Left lobe of liver (tissue), 2 donors: ENCODE measurements around the gene MXRA8. TPM values are rescaled to one million over a fixed set of nuclear protein-coding genes. Genes with fewer than 3 reads are reported as not detected.

Source experiments
- ATAC-seq: fragments of 200-7000 bp; cut with Tn5 transposase; one replicate; pipeline ENCODE4 v1.9.1; 2020; ENCODE audit warnings: mild to moderate bottlenecking, moderate library complexity
- DNase-seq: peaks from one replicate; pipeline ENCODE4 v3.0.0-alpha.2; 2020; ENCODE audit warnings: low spot score
- total RNA-seq: library from RNA; stranded (reverse); gene quantifications from one replicate; pipeline ENCODE4 v1.2.1, GENCODE V29; 2021
- donor health status: DM: no; HTN: no; CAD: no; lungs with moderate emphysema.
- donor health status: DM: no; HTN: yes; CAD: no.

The MXRA8 gene
- total RNA-seq, 1 donor from 2014 or later: 4.5 TPM

- DNase-seq (no peak), ATAC-seq (no peak)
Measured at GRCh38 chr1:1310476-1311053, 47.8 kb downstream of the MXRA8 start.

GRCh38 chr1:1310109-1310385, 48.3 kb downstream of the MXRA8 start:
- DNase-seq (no peak), ATAC-seq (no peak)

GRCh38 chr1:1309251-1310108, 48.9 kb downstream of the MXRA8 start:
- no peak for DNase-seq
- no peak for ATAC-seq

- ATAC-seq (peak; percentile 2), DNase-seq (peak; percentile 66)
Measured at GRCh38 chr1:1308756-1309250, 49.6 kb downstream of the MXRA8 start.

DNA sequence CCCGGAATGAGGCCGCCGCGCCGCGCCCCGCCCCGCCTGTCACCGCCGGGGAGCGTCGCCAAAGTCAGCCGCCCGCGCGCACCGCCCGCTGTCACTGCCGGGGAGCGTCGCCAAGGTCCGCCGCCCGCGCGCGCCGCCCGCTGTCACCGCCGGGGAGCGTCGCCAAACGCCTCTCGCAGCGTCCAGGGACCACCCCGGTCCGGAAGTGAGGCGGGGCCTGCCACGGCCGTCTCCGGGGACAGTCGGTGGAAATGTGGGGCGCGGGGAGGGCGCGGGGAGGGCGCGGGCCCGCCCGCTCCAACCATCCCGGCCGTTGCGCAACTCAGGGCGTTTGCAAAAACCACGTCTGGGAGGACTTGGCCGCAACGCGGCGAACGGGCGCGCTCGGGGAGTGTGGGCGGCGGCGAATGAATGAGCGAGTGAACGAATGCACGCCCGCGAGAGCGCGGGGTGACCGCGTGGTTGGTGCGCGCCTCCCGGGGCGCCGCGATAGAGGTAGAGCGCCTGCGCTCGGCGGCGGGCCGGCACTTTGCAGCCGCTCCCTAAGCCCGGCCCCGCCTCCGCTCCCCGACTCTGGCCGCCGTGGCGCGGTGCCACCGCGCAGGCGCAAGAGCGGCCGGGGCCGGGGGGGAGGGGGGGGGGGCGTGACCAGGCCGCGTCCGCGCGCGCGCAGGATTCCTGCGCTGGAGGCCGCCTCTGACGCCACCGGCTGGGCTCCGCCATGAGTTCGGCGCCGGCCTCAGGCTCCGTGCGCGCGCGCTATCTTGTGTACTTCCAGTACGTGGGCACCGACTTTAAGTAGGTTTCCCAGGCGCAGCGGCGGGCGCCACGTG, 50.2 kb downstream of the MXRA8 start, which contains the start of the genes ACAP3 and PUSL1:
Gene ACAP3 (minus strand): TSS at position 8 of the 833 bp plus-strand sequence. CDS start 115 bp downstream, outside the sequence.
Gene PUSL1 (plus strand): TSS at position 675 of the 833 bp plus-strand sequence. CDS start 47 bp downstream, at position 722.
- peak; percentile 93 for DNase-seq
- peak; percentile 78 for ATAC-seq

DNA sequence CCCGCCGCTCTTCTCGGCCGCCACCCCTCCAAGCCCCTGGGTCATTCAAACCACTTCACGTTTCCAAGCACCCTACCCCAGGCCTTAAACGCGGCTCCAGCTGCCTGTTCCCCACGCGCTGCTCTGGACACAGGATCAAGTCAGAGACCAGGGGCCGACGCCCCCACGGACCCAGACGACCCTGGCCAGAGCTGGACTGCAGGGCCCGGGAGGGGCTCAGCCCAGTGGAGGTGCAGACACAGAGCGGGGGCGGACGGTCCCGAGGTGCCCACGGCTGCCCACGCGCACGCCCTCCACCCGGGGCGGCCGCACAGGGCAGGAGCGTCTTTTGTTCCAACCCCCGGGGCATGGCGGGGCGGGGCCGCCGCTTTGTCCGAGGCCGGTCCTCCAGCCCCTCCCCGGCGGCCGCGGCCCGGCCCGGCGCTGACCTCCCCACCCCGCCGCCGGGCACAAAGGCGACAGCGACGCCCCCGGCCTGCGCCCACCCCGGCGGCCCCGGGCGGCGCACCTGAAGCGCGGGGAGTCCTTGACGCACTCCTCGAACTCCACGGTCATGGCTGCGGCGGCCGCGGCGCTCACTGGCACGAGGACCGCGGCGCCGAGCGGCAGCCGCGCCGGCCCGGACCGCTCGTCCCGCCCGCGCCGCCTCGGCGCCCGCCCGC, 51.0 kb downstream of the MXRA8 start:
- ATAC-seq: peak; percentile 4
- peak; percentile 66 for DNase-seq

GRCh38 chr1:1306661-1307260, 51.6 kb downstream of the MXRA8 start:
- ATAC-seq: no peak
- no peak for DNase-seq

GRCh38 chr1:1306070-1306660, 52.2 kb downstream of the MXRA8 start:
- no peak for DNase-seq
- ATAC-seq: no peak

DNA sequence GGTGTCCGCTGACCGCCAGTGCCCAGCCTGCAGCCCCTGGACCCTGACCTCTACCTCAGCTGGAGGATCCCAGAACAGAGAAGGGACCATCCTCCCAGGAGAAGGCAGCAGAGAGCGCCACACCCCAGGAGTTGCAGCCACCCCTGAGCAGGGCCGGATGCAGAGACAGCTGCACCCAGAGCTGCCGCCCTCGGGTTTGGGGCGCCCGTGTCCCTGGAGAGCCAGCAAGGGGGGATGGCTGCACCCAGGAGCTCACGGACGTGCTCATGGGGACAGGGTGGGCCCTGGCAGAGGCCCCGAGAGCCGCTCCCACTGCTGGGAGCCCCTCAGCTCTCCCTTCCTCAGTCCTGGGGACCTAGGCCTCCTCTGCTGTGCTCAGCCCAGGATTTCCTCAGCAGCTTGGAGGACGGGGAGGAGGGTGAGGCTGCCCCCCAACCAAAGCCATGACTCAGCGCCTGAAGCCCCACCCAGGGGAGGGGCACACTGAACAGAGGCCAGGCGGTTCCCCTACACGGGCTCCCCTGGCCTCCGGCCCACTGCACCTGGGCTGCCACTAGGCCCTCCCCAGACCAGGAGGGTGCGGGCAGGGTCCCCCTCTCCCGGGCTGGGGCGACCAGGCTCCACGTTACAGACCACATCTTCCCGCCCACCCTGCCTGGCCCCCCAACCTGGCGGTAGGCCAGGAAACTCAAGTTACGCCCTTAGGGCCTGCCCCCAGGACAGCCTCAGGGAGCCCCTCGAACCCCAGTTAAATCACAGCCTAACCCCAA, 52.9 kb downstream of the MXRA8 start:
- no peak for ATAC-seq
- no peak for DNase-seq

DNA sequence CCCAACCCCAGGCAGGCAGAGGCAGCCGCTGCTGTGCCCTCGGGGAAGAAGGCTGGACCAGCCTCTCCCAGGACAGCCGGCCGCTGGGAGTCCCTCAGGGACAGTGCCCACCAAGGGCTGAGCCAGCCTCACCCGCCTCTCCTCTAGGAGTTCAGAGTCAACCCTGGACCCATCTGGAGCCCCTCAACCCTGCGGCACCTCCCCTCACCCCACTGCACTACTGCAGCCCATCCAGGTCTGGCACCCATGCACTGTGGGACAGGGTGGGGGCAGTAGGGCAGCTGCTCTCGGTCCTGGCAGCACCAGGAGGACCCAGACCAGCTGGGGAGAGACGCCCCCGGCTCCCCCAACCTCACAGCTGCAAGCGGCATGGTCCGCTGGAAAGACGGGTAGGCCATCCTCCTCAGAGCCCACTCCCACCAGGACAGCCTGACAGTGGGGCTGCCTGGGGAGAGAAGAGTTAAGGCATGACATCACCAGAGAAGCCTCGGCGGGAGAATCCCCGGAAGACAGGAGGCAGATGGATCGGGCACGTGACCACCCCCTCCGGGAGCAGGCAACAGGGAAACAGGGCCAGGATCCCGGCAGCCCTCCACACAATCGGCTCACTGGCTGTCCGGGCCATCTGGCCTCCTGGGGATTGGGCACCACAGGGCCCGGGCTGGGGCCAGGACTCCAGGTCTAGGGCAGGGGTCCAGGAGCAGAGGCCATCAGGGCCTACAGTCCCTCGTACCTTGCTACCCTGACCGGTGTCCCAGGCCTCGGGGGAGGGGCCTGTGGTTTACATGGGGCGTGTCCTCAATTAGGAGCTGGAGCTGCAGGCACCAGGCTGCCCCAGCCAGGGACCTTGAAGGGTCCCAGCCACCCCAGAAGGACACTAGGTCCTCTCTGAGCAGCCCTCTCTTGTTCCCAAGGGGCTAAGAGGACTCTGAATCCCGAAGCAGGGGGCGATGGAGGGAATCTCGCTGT, 53.7 kb downstream of the MXRA8 start:
- peak; percentile 68 for DNase-seq
- ATAC-seq: no peak

DNA sequence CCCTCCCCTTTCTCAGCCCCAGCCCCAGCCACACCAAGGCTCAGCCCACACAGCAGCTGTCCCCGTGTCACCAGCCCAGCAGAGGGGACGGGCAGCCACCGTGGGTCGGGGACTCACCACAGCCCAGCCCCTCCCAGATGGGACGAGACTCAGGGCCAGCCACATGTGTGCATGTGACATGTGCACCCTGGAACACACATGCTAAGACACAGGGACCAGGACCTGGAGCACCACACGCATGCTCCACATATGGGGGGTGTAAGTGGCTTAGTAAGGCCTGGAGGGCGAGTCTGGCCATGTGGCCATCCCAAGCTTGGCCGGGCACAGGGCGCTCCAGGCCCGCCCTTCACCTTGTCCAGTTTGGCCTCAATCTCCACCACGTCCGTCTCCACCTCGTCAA, 54.6 kb downstream of the MXRA8 start:
- DNase-seq: no peak
- ATAC-seq: no peak

- ATAC-seq (no peak), DNase-seq (no peak)
Measured at GRCh38 chr1:1302951-1303509, 55.3 kb downstream of the MXRA8 start.

Other genes starting within 250 kb of the MXRA8 start
- gene C1orf159, start 242.5 kb downstream of the MXRA8 start, total RNA-seq: 8.4 TPM
- gene TTLL10, start 184.7 kb downstream of the MXRA8 start, total RNA-seq: not detected
- not detected for gene TNFRSF18, start 152.0 kb downstream of the MXRA8 start, total RNA-seq
- 0.38 TPM for gene TNFRSF4, start 144.4 kb downstream of the MXRA8 start, total RNA-seq
- 166 TPM for gene SDF4, start 126.6 kb downstream of the MXRA8 start, total RNA-seq
- gene B3GALT6, start 126.3 kb downstream of the MXRA8 start, total RNA-seq: 9.3 TPM
- gene C1QTNF12, start 111.8 kb downstream of the MXRA8 start, total RNA-seq: 3.5 TPM
- 27.6 TPM for gene UBE2J2, start 84.7 kb downstream of the MXRA8 start, total RNA-seq
- 5.7 TPM for gene SCNN1D, start 78.1 kb downstream of the MXRA8 start, total RNA-seq
- 31.9 TPM for gene ACAP3, start 50.6 kb downstream of the MXRA8 start, total RNA-seq
- gene PUSL1, start 50.0 kb downstream of the MXRA8 start, total RNA-seq: 8.4 TPM
- gene INTS11, start 33.9 kb downstream of the MXRA8 start, total RNA-seq: 42.4 TPM
- gene CPTP, start 33.8 kb downstream of the MXRA8 start, total RNA-seq: 40.0 TPM
- 0.30 TPM for gene TAS1R3, start 27.3 kb downstream of the MXRA8 start, total RNA-seq
- gene DVL1, start 9.1 kb downstream of the MXRA8 start, total RNA-seq: 50.4 TPM
- gene AURKAIP1, start 16.7 kb upstream of the MXRA8 start, total RNA-seq: 130 TPM
- 127 TPM for gene CCNL2, start 40.8 kb upstream of the MXRA8 start, total RNA-seq
- gene MRPL20, start 48.7 kb upstream of the MXRA8 start, total RNA-seq: 52.9 TPM
- 1.0 TPM for gene ANKRD65, start 62.7 kb upstream of the MXRA8 start, total RNA-seq
- gene VWA1, start 77.1 kb upstream of the MXRA8 start, total RNA-seq: 91.0 TPM
- gene ATAD3C, start 91.1 kb upstream of the MXRA8 start, total RNA-seq: 2.9 TPM
- gene ATAD3B, start 113.2 kb upstream of the MXRA8 start, total RNA-seq: 16.0 TPM
- 16.3 TPM for gene ATAD3A, start 153.6 kb upstream of the MXRA8 start, total RNA-seq
- 0.98 TPM for gene TMEM240, start 182.1 kb upstream of the MXRA8 start, total RNA-seq
- gene SSU72, start 216.3 kb upstream of the MXRA8 start, total RNA-seq: 65.4 TPM
- gene FNDC10, start 241.6 kb upstream of the MXRA8 start, total RNA-seq: 0.58 TPM